ENCODE results near the gene RAP1A.

Gene RAP1A

DNA sequence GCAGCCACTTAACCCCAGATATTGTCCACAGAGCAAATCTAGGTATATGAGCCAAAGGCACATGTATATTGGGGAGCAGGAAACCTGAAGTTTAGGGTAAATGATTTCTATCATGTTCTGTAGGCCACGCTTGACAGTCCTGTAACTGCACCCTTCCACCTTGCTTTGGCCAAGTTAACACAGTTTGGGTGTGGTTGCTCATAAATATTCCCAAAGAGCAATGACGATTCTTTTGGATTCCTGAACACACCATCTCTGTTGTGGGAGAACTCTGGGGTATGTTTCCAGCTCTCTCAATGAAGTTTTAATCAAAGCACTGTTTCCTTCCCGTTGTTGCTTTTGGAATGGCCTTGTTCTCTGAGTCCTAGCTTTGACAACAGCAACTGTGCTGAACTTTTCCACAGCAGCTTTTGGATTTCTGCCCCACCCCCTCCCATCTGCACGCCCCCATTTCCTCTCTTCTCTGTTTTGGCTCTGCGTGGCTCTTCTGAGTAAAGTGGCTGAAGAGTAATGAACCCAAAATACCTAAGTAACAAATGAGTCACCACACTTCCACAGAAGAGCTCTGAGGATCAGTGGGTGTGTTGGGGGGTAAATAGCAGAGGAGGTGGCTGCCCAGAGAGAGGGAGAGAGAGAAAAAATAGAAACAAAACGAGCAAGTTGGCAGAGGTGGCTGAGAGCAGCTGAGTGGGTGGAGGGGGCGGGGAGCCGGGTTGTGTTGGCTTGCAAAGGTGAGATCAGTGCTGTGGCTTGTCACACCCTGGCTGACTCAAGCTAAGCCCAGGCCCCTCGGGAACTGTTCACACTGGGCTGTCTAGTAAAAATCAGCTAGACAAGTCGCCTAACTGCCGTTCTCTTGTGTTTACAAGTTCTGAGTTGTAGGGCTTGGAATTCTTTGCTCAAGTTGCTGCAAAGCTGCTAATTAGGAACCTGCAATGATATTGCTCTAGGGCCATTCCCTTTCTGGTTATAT lies 26.9 kb upstream of the RAP1A start:
- Mint-ChIP-seq H3K27me3 (no peaks in the 10 kb centered on the region), H3K4me1 (peaks cover 67% of the 10 kb centered on the region), H3K9me3 (no peaks in the 10 kb centered on the region), H3K4me3 (peak overlapping the region; percentile 61 to 72), H3K27ac (peak overlapping the region; percentile 64 to 90)
- DNase-seq, result peak; percentile 82 to 91
- peak; percentile 98 for ATAC-seq

DNA sequence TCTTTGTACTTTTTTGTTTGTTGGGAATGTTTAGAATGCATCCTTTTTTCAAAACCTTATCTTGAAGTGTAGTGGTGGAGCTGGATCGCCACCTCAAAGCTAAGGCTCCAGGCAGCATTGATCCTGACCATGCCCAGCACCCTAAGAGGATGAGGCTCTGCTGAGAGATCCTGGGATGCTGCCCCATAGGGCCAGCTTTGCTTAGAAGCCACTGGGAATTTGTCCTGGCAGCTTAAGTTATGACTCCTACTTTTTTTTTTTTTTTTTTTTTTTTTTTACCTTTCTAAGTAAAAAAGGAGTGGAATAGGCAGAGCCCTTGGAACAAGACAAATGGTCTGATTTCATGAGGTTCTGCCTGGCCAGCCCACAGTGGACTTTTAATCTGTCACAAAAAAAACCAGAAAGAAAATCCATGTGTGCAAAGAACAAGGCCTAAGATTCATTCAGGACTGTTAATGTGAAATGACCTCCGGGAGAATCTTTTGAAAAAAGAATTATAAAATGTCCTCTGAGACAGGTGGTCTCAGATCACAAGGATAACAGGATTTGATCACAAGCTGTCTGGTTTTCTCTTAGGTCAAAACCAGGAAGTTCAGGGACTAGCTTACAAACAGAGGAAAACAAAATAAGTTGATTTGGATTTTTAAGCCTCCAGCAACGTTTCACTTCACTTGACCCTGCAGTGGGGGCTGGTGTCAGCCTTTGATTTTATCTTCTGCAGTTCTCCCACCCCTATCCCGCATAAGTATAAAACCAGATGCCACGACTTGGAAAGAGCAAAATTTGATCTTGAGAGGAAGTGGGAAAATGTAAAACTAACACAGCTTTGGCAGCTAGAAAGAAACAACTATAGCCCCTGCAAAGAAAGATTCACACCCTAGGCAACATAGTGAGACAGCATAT lies 25.9 kb upstream of the RAP1A start:
- H3K4me1 Mint-ChIP-seq, result peaks cover 77% of the 10 kb centered on the region
- peak overlapping the region; percentile 72 for H3K4me3 Mint-ChIP-seq
- H3K27me3 Mint-ChIP-seq, result no peaks in the 10 kb centered on the region
- no peaks in the 10 kb centered on the region for H3K9me3 Mint-ChIP-seq
- no peak for DNase-seq
- ATAC-seq, result no peak
- peak overlapping the region; percentile 87 to 90 for H3K27ac Mint-ChIP-seq

GRCh38 chr1:111594306-111594693 lies 25.3 kb upstream of the RAP1A start:
- peak overlapping the region; percentile 66 to 72 for H3K4me3 Mint-ChIP-seq
- DNase-seq (no peak), ATAC-seq (no peak)
- H3K9me3 Mint-ChIP-seq, result no peaks in the 10 kb centered on the region
- peak overlapping the region; percentile 72 to 87 for H3K27ac Mint-ChIP-seq
- no peaks in the 10 kb centered on the region for H3K27me3 Mint-ChIP-seq
- peaks cover 83% of the 10 kb centered on the region for H3K4me1 Mint-ChIP-seq

DNA sequence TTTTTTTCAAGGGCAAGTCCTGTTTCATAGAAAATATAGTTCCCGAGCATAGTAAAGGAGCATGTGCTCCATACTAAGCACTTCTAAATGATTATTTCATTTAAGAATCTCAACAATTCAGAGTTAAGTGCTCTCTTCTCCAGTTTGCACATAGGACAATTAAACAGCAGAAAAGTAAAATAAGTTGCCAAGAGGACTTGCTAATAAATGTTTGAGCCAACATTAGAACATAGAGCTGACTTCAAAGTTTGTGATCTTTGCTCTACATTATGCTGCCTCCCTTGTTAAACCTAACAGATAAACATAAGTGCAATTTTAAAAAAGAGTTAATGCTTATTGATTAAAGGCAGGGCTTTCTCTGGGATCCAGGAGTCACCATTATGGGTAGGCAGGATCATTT lies 23.8 kb upstream of the RAP1A start:
- ATAC-seq (no peak), DNase-seq (no peak)
- Mint-ChIP-seq H3K27me3 (no peaks in the 10 kb centered on the region), H3K4me3 (no peak overlapping the region), H3K4me1 (peaks cover 98% of the 10 kb centered on the region), H3K9me3 (no peaks in the 10 kb centered on the region), H3K27ac (no peak overlapping the region)

DNA sequence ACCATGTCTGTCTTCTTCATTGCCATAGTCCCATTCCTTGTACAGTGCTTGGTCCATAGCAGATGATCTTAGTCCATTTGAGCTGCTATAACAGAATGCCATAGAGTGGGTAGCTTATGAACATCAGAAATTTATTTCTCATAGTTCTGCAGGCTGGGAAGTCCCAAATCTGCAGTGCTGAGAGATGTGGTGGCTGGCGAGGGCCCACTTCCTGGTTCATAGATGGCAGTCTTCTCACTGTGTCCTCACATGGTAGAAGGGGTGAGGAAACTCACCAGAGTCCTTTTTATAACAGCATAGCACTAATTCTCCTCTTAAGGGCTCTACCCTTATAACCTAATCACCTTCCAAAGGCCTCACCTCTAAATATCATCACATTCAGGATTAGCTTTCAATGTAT lies 23.1 kb upstream of the RAP1A start:
- peak overlapping the region; percentile 45 to 80 for H3K4me3 Mint-ChIP-seq
- H3K4me1 Mint-ChIP-seq, result peaks cover 100% of the 10 kb centered on the region
- peak; percentile 50 to 66 for DNase-seq
- peak overlapping the region; percentile 27 to 65 for H3K27ac Mint-ChIP-seq
- no peaks in the 10 kb centered on the region for H3K9me3 Mint-ChIP-seq
- peak; percentile 35 for ATAC-seq
- H3K27me3 Mint-ChIP-seq, result no peaks in the 10 kb centered on the region

DNA sequence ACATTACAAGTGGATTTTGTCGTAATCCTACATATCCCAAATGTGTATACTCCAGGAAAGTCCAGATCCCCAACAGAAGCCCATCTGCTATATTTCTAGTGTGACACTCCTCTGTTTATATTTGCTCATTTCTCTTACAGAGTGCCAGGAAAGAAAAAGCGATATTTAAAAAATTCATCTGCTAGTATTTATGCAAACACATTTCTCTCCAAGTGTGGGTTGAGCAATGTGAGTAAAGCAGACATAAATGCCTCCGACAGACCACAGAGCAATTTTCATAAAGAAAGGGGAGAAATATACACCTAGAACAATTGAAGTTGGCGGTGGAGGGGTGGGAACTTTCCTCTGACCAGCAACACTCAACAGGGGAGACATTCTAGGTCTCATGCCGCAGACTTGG lies 22.2 kb upstream of the RAP1A start:
- no peaks in the 10 kb centered on the region for H3K27me3 Mint-ChIP-seq
- H3K4me1 Mint-ChIP-seq, result peaks cover 100% of the 10 kb centered on the region
- DNase-seq (peak in 1 of 2 donors; percentile 27), ATAC-seq (no peak)
- peak overlapping the region in 1 of 2 donors; percentile 20 for H3K27ac Mint-ChIP-seq
- H3K4me3 Mint-ChIP-seq, result peak overlapping the region; percentile 45 to 80
- no peaks in the 10 kb centered on the region for H3K9me3 Mint-ChIP-seq

- Mint-ChIP-seq H3K4me3 (peak overlapping the region; percentile 58 to 80), H3K4me1 (peaks cover 100% of the 10 kb centered on the region), H3K27ac (peak overlapping the region; percentile 60 to 83), H3K9me3 (no peaks in the 10 kb centered on the region), H3K27me3 (no peaks in the 10 kb centered on the region)
- DNase-seq (peak in 1 of 2 donors; percentile 43), ATAC-seq (peak; percentile 62)
Observed at GRCh38 chr1:111598544-111598943, 21.0 kb upstream of the RAP1A start.

DNA sequence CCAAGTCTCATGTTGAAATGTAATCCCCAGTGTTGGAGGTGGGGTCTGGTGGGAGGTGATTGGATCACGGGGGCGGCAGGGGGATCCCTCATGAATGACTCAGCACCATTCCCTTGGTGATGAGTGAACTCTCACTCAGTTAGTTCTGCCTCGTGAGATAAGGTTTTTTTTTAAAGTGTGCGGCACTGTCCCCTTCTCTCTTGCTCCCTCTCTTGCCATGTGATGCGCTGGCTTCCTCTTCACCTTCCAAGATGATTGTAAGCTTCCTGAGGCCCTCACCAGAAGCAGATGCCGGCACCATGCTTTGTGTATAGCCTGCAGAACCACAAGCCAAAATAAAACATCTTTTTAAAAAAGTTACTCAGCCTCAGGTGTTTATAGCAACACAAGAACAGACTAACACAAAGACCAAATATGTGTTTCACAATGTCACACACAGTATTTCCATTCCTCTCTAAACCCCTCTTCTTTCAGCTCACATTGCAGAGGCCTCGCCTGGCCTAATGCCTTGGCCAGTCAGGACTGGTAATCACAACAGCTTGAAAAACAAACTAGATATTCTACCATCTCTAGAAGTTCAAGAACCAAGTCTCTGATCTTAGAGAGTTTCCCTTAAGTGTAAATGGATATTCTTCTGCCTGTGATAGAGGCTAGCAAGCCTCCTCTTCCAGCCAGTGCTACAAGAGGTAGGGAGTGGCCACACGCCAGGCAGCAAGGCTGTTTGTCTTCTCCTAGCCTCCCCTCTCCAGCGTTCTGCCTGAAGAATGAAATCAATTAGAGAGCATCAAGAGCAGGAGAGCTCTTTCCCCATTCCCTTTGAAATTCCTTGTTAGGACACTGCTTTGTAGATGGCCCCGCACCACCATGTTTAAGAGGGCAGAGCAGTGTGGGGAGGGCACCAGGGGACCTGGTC lies 19.6 kb upstream of the RAP1A start:
- peak overlapping the region; percentile 41 to 83 for H3K27ac Mint-ChIP-seq
- no peak for ATAC-seq
- H3K9me3 Mint-ChIP-seq, result no peaks in the 10 kb centered on the region
- no peak for DNase-seq
- peaks cover 100% of the 10 kb centered on the region for H3K4me1 Mint-ChIP-seq
- peak overlapping the region; percentile 67 to 80 for H3K4me3 Mint-ChIP-seq
- H3K27me3 Mint-ChIP-seq, result no peaks in the 10 kb centered on the region

GRCh38 chr1:111600886-111601386 lies 18.7 kb upstream of the RAP1A start:
- Mint-ChIP-seq H3K4me1 (peaks cover 100% of the 10 kb centered on the region), H3K4me3 (peak overlapping the region; percentile 67 to 80), H3K27ac (peak overlapping the region; percentile 81 to 87), H3K27me3 (no peaks in the 10 kb centered on the region), H3K9me3 (no peaks in the 10 kb centered on the region)
- DNase-seq (peak; percentile 40 to 70), ATAC-seq (peak; percentile 78)

GRCh38 chr1:111602302-111602701 lies 17.3 kb upstream of the RAP1A start:
- H3K27me3 Mint-ChIP-seq, result no peaks in the 10 kb centered on the region

GRCh38 chr1:111602974-111603373 lies 16.6 kb upstream of the RAP1A start:
- peaks cover 88% of the 10 kb centered on the region for H3K4me1 Mint-ChIP-seq
- H3K9me3 Mint-ChIP-seq, result no peaks in the 10 kb centered on the region
- DNase-seq (peak in 1 of 2 donors; percentile 44), ATAC-seq (peak; percentile 31)
- no peaks in the 10 kb centered on the region for H3K27me3 Mint-ChIP-seq
- peak overlapping the region; percentile 48 to 82 for H3K27ac Mint-ChIP-seq
- H3K4me3 Mint-ChIP-seq, result peak overlapping the region; percentile 71 to 72

More at GRCh38 chr1:111602302-111602701, 17.3 kb upstream of the RAP1A start:
- Mint-ChIP-seq H3K27ac (peak overlapping the region in 1 of 2 donors; percentile 48), H3K4me3 (peak overlapping the region; percentile 71 to 72), H3K9me3 (no peaks in the 10 kb centered on the region), H3K4me1 (peaks cover 95% of the 10 kb centered on the region)
- DNase-seq (no peak), ATAC-seq (no peak)

- H3K4me1 Mint-ChIP-seq, result peaks cover 78% of the 10 kb centered on the region
- peak; percentile 86 for ATAC-seq
- peak overlapping the region; percentile 82 to 91 for H3K27ac Mint-ChIP-seq
- peak; percentile 66 to 78 for DNase-seq
- no peaks in the 10 kb centered on the region for H3K27me3 Mint-ChIP-seq
- H3K9me3 Mint-ChIP-seq, result no peaks in the 10 kb centered on the region
- H3K4me3 Mint-ChIP-seq, result peak overlapping the region; percentile 71 to 72
Observed at GRCh38 chr1:111603979-111604378, 15.6 kb upstream of the RAP1A start.

- no peak for ATAC-seq
- H3K27me3 Mint-ChIP-seq, result no peaks in the 10 kb centered on the region
- H3K27ac Mint-ChIP-seq, result no peak overlapping the region
- DNase-seq, result no peak
- H3K4me3 Mint-ChIP-seq, result peak overlapping the region in 1 of 2 donors; percentile 19
- H3K4me1 Mint-ChIP-seq, result peaks cover 68% of the 10 kb centered on the region
- H3K9me3 Mint-ChIP-seq, result peaks cover 0 to 4% of the 10 kb centered on the region in 2 donors
Observed at GRCh38 chr1:111604931-111605330, 14.7 kb upstream of the RAP1A start.

DNA sequence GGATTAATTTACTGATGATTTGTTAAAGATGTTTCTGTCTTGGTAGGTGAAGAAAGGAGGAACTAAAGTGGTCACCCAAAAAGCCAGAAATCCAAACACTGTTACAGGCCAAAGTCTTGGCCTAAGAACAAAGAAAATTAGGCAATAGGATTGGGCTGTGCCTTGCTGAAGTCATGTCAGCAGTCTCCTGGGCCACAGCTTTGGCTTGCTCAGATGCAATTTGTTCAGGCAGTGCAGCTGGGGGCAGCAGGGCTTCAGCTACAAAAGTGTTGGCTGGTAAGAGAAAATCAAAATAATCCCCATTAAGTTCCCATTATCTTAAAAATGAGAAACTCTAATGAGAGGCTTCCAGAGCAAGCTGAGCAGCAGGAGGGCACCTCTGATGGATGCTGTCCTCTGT lies 14.0 kb upstream of the RAP1A start:
- DNase-seq, result no peak
- Mint-ChIP-seq H3K9me3 (peaks cover 0 to 4% of the 10 kb centered on the region in 2 donors), H3K27me3 (no peaks in the 10 kb centered on the region)

More for the DNA sequence above, 14.0 kb upstream of the RAP1A start:
- Mint-ChIP-seq H3K4me1 (peaks cover 62% of the 10 kb centered on the region), H3K27ac (peak overlapping the region in 1 of 2 donors; percentile 60), H3K4me3 (no peak overlapping the region)
- ATAC-seq, result no peak

All from stimulated activated naive CD8-positive, alpha-beta T cell treated with anti-CD3 and anti-CD28 coated beads, Interleukin-15, amount 100 ng/mL, for 72 hours (primary cell).